IMR-90 (cell line): ENCODE data around the gene ADGRV1. TPM values are rescaled to one million over a fixed set of nuclear protein-coding genes. Genes with fewer than 3 reads are reported as not detected.
A peak's percentile ranks its signal among the peaks of the same experiment; 100 is the strongest.

ENCODE experiments used
- ATAC-seq: fragments of 200-7000 bp; cut with Tn5 transposase; 2 replicates; pipeline ENCODE4 v1.9.1; 2020; ENCODE audit warnings: low read depth, mild to moderate bottlenecking, moderate library complexity
- BruUV-seq: library from RNA; stranded (reverse); fragments of 400-500 nt; replicated peaks from 2 replicates; lab custom pipeline; 2021; lab: Mats Ljungman, UMichigan
- CTCF ChIA-PET: fragments of 300-600 bp; formaldehyde crosslinking; extraction: SDS; loops from one replicate; lab custom pipeline; 2021; ENCODE audit warnings: antibody characterized with exemption; lab: Yijun Ruan, JAX
- POLR2A ChIA-PET: fragments of 300-600 bp; sonication (Branson Sonifier 250); formaldehyde crosslinking; loops from one replicate; lab custom pipeline; 2022; ENCODE audit warnings: antibody characterized with exemption; ENCODE audit not compliant: unreplicated experiment; lab: Charles Lee
- DNase-seq: peaks from one replicate; pipeline ENCODE4 v3.0.0; 2013
- H2AFZ ChIP-seq: replicated peaks from 2 replicates; pipeline ENCODE3; 2013; ENCODE audit warnings: low read length, mild to moderate bottlenecking; ENCODE audit not compliant: poor library complexity
- H2AK5ac ChIP-seq: 2 replicates; pipeline ENCODE4 v1.6.1; 2013; ENCODE audit warnings: low read depth, low read length, inconsistent platforms
- H2AK9ac ChIP-seq: replicated peaks from 2 replicates; pipeline ENCODE3; 2013; ENCODE audit warnings: mild to moderate bottlenecking, low read depth, low read length, moderate library complexity; ENCODE audit not compliant: poor library complexity
- H2BK120ac ChIP-seq: 2 replicates; pipeline ENCODE4 v1.6.1; 2013; ENCODE audit warnings: low read depth, low read length, inconsistent platforms
- H2BK15ac ChIP-seq: 3 replicates; pipeline ENCODE4 v1.6.1; 2013; ENCODE audit warnings: low read depth, low read length, inconsistent platforms
- H2BK20ac ChIP-seq: 2 replicates; pipeline ENCODE4 v1.6.1; 2013; ENCODE audit warnings: low read depth, mild to moderate bottlenecking, inconsistent platforms, low read length, moderate library complexity
- H2BK5ac ChIP-seq: 2 replicates; pipeline ENCODE4 v1.6.1; 2013; ENCODE audit warnings: mild to moderate bottlenecking, low read depth, low read length, inconsistent platforms; ENCODE audit not compliant: poor library complexity, severe bottlenecking
- H3K14ac ChIP-seq: replicated peaks from 2 replicates; pipeline ENCODE4 v1.6.1; 2013; ENCODE audit warnings: low read depth, low read length, inconsistent platforms
- H3K18ac ChIP-seq: 2 replicates; pipeline ENCODE4 v1.6.1; 2013; ENCODE audit warnings: low read depth, low read length, control low read depth
- H3K23ac ChIP-seq: 2 replicates; pipeline ENCODE4 v1.6.1; 2013; ENCODE audit warnings: low read depth, low read length, inconsistent platforms
- H3K27ac ChIP-seq: 2 replicates; pipeline ENCODE4 v1.5.1; 2013; ENCODE audit warnings: mild to moderate bottlenecking, control low read depth, low read length; ENCODE audit not compliant: insufficient read depth
- H3K27me3 ChIP-seq: 2 replicates; pipeline ENCODE4 v1.6.1; 2013; ENCODE audit warnings: low read length; ENCODE audit not compliant: control insufficient read depth, insufficient read depth
- H3K36me3 ChIP-seq: 2 replicates; pipeline ENCODE4 v1.6.1; 2013; ENCODE audit warnings: low read length, mixed read lengths; ENCODE audit not compliant: control insufficient read depth, insufficient read depth
- H3K4ac ChIP-seq: 2 replicates; pipeline ENCODE4 v1.6.1; 2013; ENCODE audit warnings: low read depth, low read length, inconsistent platforms
- H3K4me1 ChIP-seq: 2 replicates; pipeline ENCODE4 v1.6.1; 2013; ENCODE audit warnings: low read length, mixed read lengths; ENCODE audit not compliant: control insufficient read depth, insufficient read depth
- H3K4me2 ChIP-seq: 2 replicates; pipeline ENCODE4 v1.6.1; 2013; ENCODE audit warnings: low read depth, mild to moderate bottlenecking, control low read depth, low read length, moderate library complexity
- H3K4me3 ChIP-seq: 2 replicates; pipeline ENCODE4 v1.5.1; 2013; ENCODE audit warnings: low read depth, mild to moderate bottlenecking, control low read depth, low read length, moderate library complexity; ENCODE audit not compliant: insufficient read depth
- H3K56ac ChIP-seq: 2 replicates; pipeline ENCODE4 v1.6.1; 2013; ENCODE audit warnings: low read length, inconsistent platforms; ENCODE audit not compliant: insufficient read depth; ENCODE audit errors: extremely low read depth
- H3K79me1 ChIP-seq, 2 experiments: 2 replicates each; pipeline ENCODE4 v1.6.1; 2013; ENCODE audit warnings: low read length in 2 of 2, inconsistent platforms in 1 of 2, low read depth in 1 of 2
- H3K9ac ChIP-seq: 2 replicates; pipeline ENCODE4 v1.6.1; 2013; ENCODE audit warnings: low read depth, low read length, control low read depth
- H3K9me1 ChIP-seq: 2 replicates; pipeline ENCODE4 v1.6.1; 2013; ENCODE audit warnings: low read length, inconsistent platforms; ENCODE audit not compliant: insufficient read depth
- H3K9me3 ChIP-seq: 2 replicates; pipeline ENCODE4 v1.6.1; 2013; ENCODE audit warnings: low read length; ENCODE audit not compliant: control insufficient read depth, insufficient read depth
- H4K20me1 ChIP-seq: 2 replicates; pipeline ENCODE4 v1.6.1; 2013; ENCODE audit warnings: low read length, inconsistent platforms; ENCODE audit not compliant: insufficient read depth
- H4K5ac ChIP-seq: 2 replicates; pipeline ENCODE4 v1.6.1; 2013; ENCODE audit warnings: mild to moderate bottlenecking, low read depth, low read length, control low read depth
- H4K8ac ChIP-seq, 2 experiments: 2 replicates each; pipeline ENCODE4 v1.6.1; 2013; ENCODE audit warnings: low read depth in 2 of 2, low read length in 2 of 2, control low read depth in 1 of 2, inconsistent platforms in 1 of 2
- H4K91ac ChIP-seq: 2 replicates; pipeline ENCODE4 v1.6.1; 2013; ENCODE audit warnings: low read depth, low read length, inconsistent platforms; ENCODE audit not compliant: insufficient read depth
- BHLHE40 ChIP-seq: fragments of 150-350 bp; IDR thresholded peaks from 2 replicates; pipeline ENCODE4 v1.6.1; 2016; ENCODE audit warnings: mild to moderate bottlenecking, low read depth, low read length
- CEBPB ChIP-seq: IDR thresholded peaks from 2 replicates; pipeline ENCODE4 v1.6.1; 2012; ENCODE audit warnings: low read depth, low read length, improper control_type of control experiment
- CHD1 ChIP-seq: IDR thresholded peaks from 2 replicates; pipeline ENCODE4 v1.6.1; 2012; ENCODE audit warnings: low read depth, low read length, improper control_type of control experiment
- CTCF ChIP-seq: conservative IDR thresholded peaks from 2 replicates; pipeline ENCODE4 v1.5.1; 2012; ENCODE audit warnings: mild to moderate bottlenecking, low read depth, low read length, improper control_type of control experiment
- ELK1 ChIP-seq: fragments of 150-350 bp; IDR thresholded peaks from 2 replicates; pipeline ENCODE4 v1.6.1; 2016; ENCODE audit warnings: low read depth, mild to moderate bottlenecking, low read length, moderate library complexity, borderline replicate concordance
- FOS ChIP-seq: fragments of 150-350 bp; IDR thresholded peaks from 2 replicates; pipeline ENCODE4 v1.6.1; 2016; ENCODE audit warnings: low read depth, low read length
- MAFK ChIP-seq: IDR thresholded peaks from 2 replicates; pipeline ENCODE4 v1.6.1; 2012; ENCODE audit warnings: low read depth, low read length, improper control_type of control experiment
- MAZ ChIP-seq: IDR thresholded peaks from 2 replicates; pipeline ENCODE4 v1.6.1; 2012; ENCODE audit warnings: low read depth, mild to moderate bottlenecking, low read length, improper control_type of control experiment, moderate library complexity, borderline replicate concordance
- MXI1 ChIP-seq: IDR thresholded peaks from 2 replicates; pipeline ENCODE4 v1.6.1; 2012; ENCODE audit warnings: low read depth, mild to moderate bottlenecking, low read length, moderate library complexity, borderline replicate concordance
- NFE2L2 ChIP-seq: fragments of 150-350 bp; IDR thresholded peaks from 2 replicates; pipeline ENCODE4 v1.6.1; 2016; ENCODE audit warnings: low read depth, mild to moderate bottlenecking, low read length
- POLR2A ChIP-seq: IDR thresholded peaks from 2 replicates; pipeline ENCODE4 v1.6.1; 2012; ENCODE audit warnings: mild to moderate bottlenecking, low read depth, low read length
- RAD21 ChIP-seq: IDR thresholded peaks from 2 replicates; pipeline ENCODE4 v1.6.1; 2012; ENCODE audit warnings: low read length, improper control_type of control experiment
- RCOR1 ChIP-seq: IDR thresholded peaks from 2 replicates; pipeline ENCODE4 v1.6.1; 2012; ENCODE audit warnings: mild to moderate bottlenecking, low read length, improper control_type of control experiment; ENCODE audit not compliant: insufficient replicate concordance
- RFX5 ChIP-seq: IDR thresholded peaks from 2 replicates; pipeline ENCODE4 v1.8.0; 2012; ENCODE audit warnings: low read depth, mild to moderate bottlenecking, low read length, moderate library complexity
- SMC3 ChIP-seq: fragments of 150-350 bp; IDR thresholded peaks from 2 replicates; pipeline ENCODE4 v1.6.1; 2016; ENCODE audit warnings: low read depth, mild to moderate bottlenecking, antibody characterized with exemption, low read length, moderate library complexity
- WGBS, 2 experiments: methylation state at CpG; one replicate each; pipeline versions ENCODE4 v1.1.5 to v1.1.7; 2013; ENCODE audit warnings: missing lambda C conversion rate in 2 of 2; ENCODE audit not compliant: insufficient read length in 1 of 2; ENCODE audit errors: extremely low coverage in 2 of 2; 5-methylcytosine and 5-hydroxymethylcytosine counted together
- dilution Hi-C: fragments of 300-500 bp; cut with HindIII; formaldehyde crosslinking; loops from one replicate; pipeline ENCODE4 v1.14.3; 2018; ENCODE audit warnings: low sequenced_read_pairs; ENCODE audit not compliant: unreplicated experiment
- in situ Hi-C: fragments of 300-500 bp; cut with MboI; formaldehyde crosslinking; loops from 3 replicates; pipeline ENCODE4 v1.14.3; 2019; ENCODE audit warnings: low sequenced_read_pairs, inconsistent platforms, mixed read lengths
- intact Hi-C: fragments of 100-400 bp; cut with micrococcal nuclease; formaldehyde crosslinking; loops from 2 replicates; pipeline ENCODE4 v1.10.0; 2022
- polyA plus RNA-seq, 3 experiments: library from polyadenylated mRNA; depleted of rRNA; stranded (reverse); fragments of >200 nt; gene quantifications; 2 replicates each; pipeline ENCODE4 v1.2.3, GENCODE V29; 2012; ENCODE audit warnings: low replicate concordance in 1 of 3
- total RNA-seq: library from RNA; depleted of rRNA; stranded (reverse); fragments of >200 nt; gene quantifications from 2 replicates; pipeline ENCODE4 v1.2.3, GENCODE V29; 2012
- TF ChIP-seq, protein P1 (sequence below): fragments of 150-350 bp; IDR thresholded peaks from 2 replicates; pipeline ENCODE4 v1.6.1; 2017; ENCODE audit warnings: mild to moderate bottlenecking, antibody characterized with exemption, low read length, low read depth

ADGRV1 gene
- total and polyA plus RNA-seq, 2 of the 4 experiments (the other 2 are of a cell fraction) = under 0.01 TPM; not detected in 1

- TF ChIP-seq ELK1 (no peak), MAZ (no peak), RFX5 (no peak), SMC3 (no peak), BHLHE40 (no peak), MXI1 (no peak), CEBPB (no peak), POLR2A (no peak), RAD21 (no peak), CTCF (no peak), NFE2L2 (no peak), CHD1 (no peak), FOS (no peak), MAFK (no peak), RCOR1 (no peak)
- TF ChIP-seq, protein P1, sequence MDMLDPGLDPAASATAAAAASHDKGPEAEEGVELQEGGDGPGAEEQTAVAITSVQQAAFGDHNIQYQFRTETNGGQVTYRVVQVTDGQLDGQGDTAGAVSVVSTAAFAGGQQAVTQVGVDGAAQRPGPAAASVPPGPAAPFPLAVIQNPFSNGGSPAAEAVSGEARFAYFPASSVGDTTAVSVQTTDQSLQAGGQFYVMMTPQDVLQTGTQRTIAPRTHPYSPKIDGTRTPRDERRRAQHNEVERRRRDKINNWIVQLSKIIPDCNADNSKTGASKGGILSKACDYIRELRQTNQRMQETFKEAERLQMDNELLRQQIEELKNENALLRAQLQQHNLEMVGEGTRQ = no peak
- H4K8ac ChIP-seq = no peak overlapping the region
These were observed 621.9 kb downstream of the ADGRV1 start for GRCh38 chr5:91180506-91180905.

More at GRCh38 chr5:91180506-91180905, 621.9 kb downstream of the ADGRV1 start:
- no peak overlapping the region for H3K18ac ChIP-seq
- no peak overlapping the region for H2BK5ac ChIP-seq
- no peak overlapping the region for H3K27ac ChIP-seq
- 0 out of 2 replicates have a peak, but pooled peaks cover 3% of the 10 kb centered on the region for H3K9me1 ChIP-seq
- ATAC-seq (no peak), DNase-seq (no peak)
- H2BK15ac ChIP-seq = peak overlapping the region; percentile 78; the same call in 2 of the 3 replicates
- H2AFZ ChIP-seq = no peak overlapping the region
- H3K4ac ChIP-seq = no peak overlapping the region
- H3K36me3 ChIP-seq = no peaks in the 10 kb centered on the region
- H3K9ac ChIP-seq = no peak overlapping the region
- H3K4me3 ChIP-seq = no peak overlapping the region
- H3K27me3 ChIP-seq = no peaks in the 10 kb centered on the region
- intact Hi-C loops (no loop called here), dilution Hi-C loops (no loop called here), in situ Hi-C loops (no loop called here)
- no TSS peak for BruUV-seq
- H4K91ac ChIP-seq = no peak overlapping the region
- H3K4me2 ChIP-seq = no peak overlapping the region
- H4K5ac ChIP-seq = no peak overlapping the region
- 80% methylated on average over 1 of the region's 5 CpGs; no CpG with 5 or more reads in 1 of the 2 experiments for WGBS, 2 experiments
- ChIA-PET POLR2A (no interaction called here), CTCF (no interaction called here)
- H3K4me1 ChIP-seq = peaks cover 12% of the 10 kb centered on the region
- no peak overlapping the region for H2BK120ac ChIP-seq
- H2AK5ac ChIP-seq = no peak overlapping the region
- H3K9me3 ChIP-seq = no peaks in the 10 kb centered on the region
- no peaks in the 10 kb centered on the region for H4K20me1 ChIP-seq
- H3K56ac ChIP-seq = no peak overlapping the region
- no peak overlapping the region for H2AK9ac ChIP-seq
- no peaks in the 10 kb centered on the region for H3K79me1 ChIP-seq
- no peak overlapping the region for H2BK20ac ChIP-seq
- no peak overlapping the region for H3K14ac ChIP-seq
- no peak overlapping the region for H3K23ac ChIP-seq
